Erythroblast (primary cell): ENCODE data around the gene KIF2A.

Experiments
- DNase-seq, 2 experiments: peaks; one replicate each; lab custom pipeline; 2025; lab: John Stamatoyannopoulos, UW
- GATA1 ChIP-seq: IDR thresholded peaks from 2 replicates; pipeline ENCODE4 v1.6.1; 2011; ENCODE audit warnings: low read depth, mild to moderate bottlenecking, control low read depth, low read length, moderate library complexity
- POLR2A ChIP-seq: IDR thresholded peaks from 2 replicates; pipeline ENCODE4 v1.6.1; 2011; ENCODE audit warnings: mild to moderate bottlenecking, low read length

Gene KIF2A

GRCh38 chr5:62282064-62282463 is 23.9 kb upstream of the KIF2A start:
- no peak for TF ChIP-seq GATA1
- no peak for TF ChIP-seq POLR2A

GRCh38 chr5:62283005-62283404 is 23.0 kb upstream of the KIF2A start:
- TF ChIP-seq GATA1 (no peak), POLR2A (no peak)
- DNase-seq = no peak

More at GRCh38 chr5:62282064-62282463, 23.9 kb upstream of the KIF2A start:
- no peak for DNase-seq

GRCh38 chr5:62283861-62284260 is 22.1 kb upstream of the KIF2A start:
- TF ChIP-seq POLR2A (no peak), GATA1 (no peak)
- DNase-seq = no peak

- DNase-seq = no peak
- TF ChIP-seq POLR2A (no peak), GATA1 (no peak)
Measured at GRCh38 chr5:62284946-62285891, 20.8 kb upstream of the KIF2A start.

- TF ChIP-seq GATA1 = no peak
- DNase-seq = no peak
Measured at GRCh38 chr5:62286834-62287233, 19.2 kb upstream of the KIF2A start.

- no peak for DNase-seq
- no peak for TF ChIP-seq GATA1
- no peak for TF ChIP-seq POLR2A
Measured at GRCh38 chr5:62287237-62287636, 18.8 kb upstream of the KIF2A start.

- TF ChIP-seq GATA1 (no peak), POLR2A (no peak)
- no peak for DNase-seq
Measured at GRCh38 chr5:62288118-62288517, 17.9 kb upstream of the KIF2A start.

- DNase-seq = no peak
- TF ChIP-seq POLR2A = no peak
- no peak for TF ChIP-seq GATA1
Measured at GRCh38 chr5:62289813-62290212, 16.2 kb upstream of the KIF2A start.

GRCh38 chr5:62291829-62292228 is 14.2 kb upstream of the KIF2A start:
- DNase-seq = peak; percentile 31 to 55

GRCh38 chr5:62296998-62297397 is 9.0 kb upstream of the KIF2A start:
- DNase-seq = no peak
- TF ChIP-seq GATA1 = no peak
- no peak for TF ChIP-seq POLR2A

GRCh38 chr5:62298118-62298517 is 7.9 kb upstream of the KIF2A start:
- no peak for DNase-seq
- TF ChIP-seq POLR2A (no peak), GATA1 (no peak)

GRCh38 chr5:62299101-62299500 is 6.9 kb upstream of the KIF2A start:
- no peak for TF ChIP-seq POLR2A
- no peak for TF ChIP-seq GATA1
- DNase-seq = no peak

GRCh38 chr5:62299600-62299999 is 6.4 kb upstream of the KIF2A start:
- DNase-seq = no peak

GRCh38 chr5:62305358-62305714 is 670 bp upstream of the KIF2A start:
- no peak for TF ChIP-seq POLR2A
- TF ChIP-seq GATA1 = no peak
- DNase-seq = no peak

More at GRCh38 chr5:62299600-62299999, 6.4 kb upstream of the KIF2A start:
- TF ChIP-seq GATA1 (no peak), POLR2A (no peak)
